A549 (cell line): ENCODE data around the gene BNC2.

Source experiments
- BHLHE40 ChIP-seq: IDR thresholded peaks from 2 replicates; pipeline ENCODE4 v1.6.1; 2012; ENCODE audit warnings: low read depth, low read length, inconsistent platforms
- CHD2 ChIP-seq: fragments of 150-350 bp; IDR thresholded peaks from 2 replicates; pipeline ENCODE4 v1.6.1; 2014; ENCODE audit warnings: low read length; ENCODE audit not compliant: partially characterized antibody
- CHD4 ChIP-seq: fragments of 200-600 bp; sonication (generic); IDR thresholded peaks from 2 replicates; pipeline ENCODE4 v1.6.1; 2016; ENCODE audit warnings: antibody characterized with exemption, mild to moderate bottlenecking, borderline replicate concordance
- JUN ChIP-seq, 2 experiments: fragments of >200 bp; sonication (Bioruptor Twin); formaldehyde crosslinking; IDR thresholded peaks; 2 replicates in 1 of 2; 3 replicates in 1 of 2; pipeline ENCODE4 v1.6.1; 2016 to 2017
- KDM5A ChIP-seq: fragments of 200-600 bp; sonication (generic); IDR thresholded peaks from 2 replicates; pipeline ENCODE4 v1.6.1; 2016; ENCODE audit warnings: antibody characterized with exemption, mild to moderate bottlenecking
- MAFK ChIP-seq: fragments of 450-650 bp; IDR thresholded peaks from 2 replicates; pipeline ENCODE4 v1.6.1; 2014; ENCODE audit not compliant: partially characterized antibody
- POLR2A ChIP-seq: IDR thresholded peaks from 2 replicates; pipeline ENCODE4 v1.6.1; 2012; ENCODE audit warnings: mild to moderate bottlenecking, low read length
- TF ChIP-seq, protein P1 (sequence below): fragments of >200 bp; sonication (Bioruptor Twin); formaldehyde crosslinking; IDR thresholded peaks from 3 replicates; pipeline ENCODE4 v1.5.1; 2016
- TF ChIP-seq, protein P2 (sequence below): IDR thresholded peaks from 2 replicates; pipeline ENCODE4 v1.6.1; 2012
- TF ChIP-seq, protein P3 (sequence below): fragments of 450-650 bp; IDR thresholded peaks from 2 replicates; pipeline ENCODE4 v1.6.1; 2014; ENCODE audit warnings: antibody characterized with exemption

DNA sequence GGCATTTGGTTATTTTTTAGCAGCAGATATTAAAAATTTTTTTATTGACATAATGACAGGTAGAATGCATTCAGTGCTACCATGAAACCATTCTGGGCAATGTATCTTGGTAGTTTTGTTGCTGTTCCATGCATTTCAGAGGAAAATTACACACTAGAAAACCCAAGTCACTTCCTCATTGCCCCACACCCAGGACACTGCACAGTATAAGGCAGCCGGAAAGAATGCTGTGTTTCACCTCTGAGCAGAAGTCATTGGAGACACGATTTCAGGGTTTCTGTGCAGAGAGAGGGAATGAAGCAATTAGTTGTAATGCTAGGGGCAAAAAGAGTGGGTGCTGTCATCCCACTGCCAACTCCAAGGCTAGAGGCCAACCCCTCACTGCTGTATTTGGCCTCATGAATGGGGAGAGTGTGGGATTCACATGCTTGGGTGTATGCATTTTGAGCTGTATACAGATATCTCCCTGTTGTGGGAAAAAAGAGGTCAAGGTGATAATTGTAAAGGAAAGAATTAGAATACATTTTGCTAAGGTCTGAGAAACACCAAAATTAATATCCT lies 290.5 kb downstream of the BNC2 start:
- TF ChIP-seq JUN (IDR thresholded peaks at IDR 0.05) (no peak), BHLHE40 (no peak), MAFK (no peak), KDM5A (no peak), POLR2A (no peak), CHD2 (no peak), CHD4 (no peak)
- TF ChIP-seq, protein P1, sequence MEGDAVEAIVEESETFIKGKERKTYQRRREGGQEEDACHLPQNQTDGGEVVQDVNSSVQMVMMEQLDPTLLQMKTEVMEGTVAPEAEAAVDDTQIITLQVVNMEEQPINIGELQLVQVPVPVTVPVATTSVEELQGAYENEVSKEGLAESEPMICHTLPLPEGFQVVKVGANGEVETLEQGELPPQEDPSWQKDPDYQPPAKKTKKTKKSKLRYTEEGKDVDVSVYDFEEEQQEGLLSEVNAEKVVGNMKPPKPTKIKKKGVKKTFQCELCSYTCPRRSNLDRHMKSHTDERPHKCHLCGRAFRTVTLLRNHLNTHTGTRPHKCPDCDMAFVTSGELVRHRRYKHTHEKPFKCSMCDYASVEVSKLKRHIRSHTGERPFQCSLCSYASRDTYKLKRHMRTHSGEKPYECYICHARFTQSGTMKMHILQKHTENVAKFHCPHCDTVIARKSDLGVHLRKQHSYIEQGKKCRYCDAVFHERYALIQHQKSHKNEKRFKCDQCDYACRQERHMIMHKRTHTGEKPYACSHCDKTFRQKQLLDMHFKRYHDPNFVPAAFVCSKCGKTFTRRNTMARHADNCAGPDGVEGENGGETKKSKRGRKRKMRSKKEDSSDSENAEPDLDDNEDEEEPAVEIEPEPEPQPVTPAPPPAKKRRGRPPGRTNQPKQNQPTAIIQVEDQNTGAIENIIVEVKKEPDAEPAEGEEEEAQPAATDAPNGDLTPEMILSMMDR: no peak
- TF ChIP-seq, protein P2, sequence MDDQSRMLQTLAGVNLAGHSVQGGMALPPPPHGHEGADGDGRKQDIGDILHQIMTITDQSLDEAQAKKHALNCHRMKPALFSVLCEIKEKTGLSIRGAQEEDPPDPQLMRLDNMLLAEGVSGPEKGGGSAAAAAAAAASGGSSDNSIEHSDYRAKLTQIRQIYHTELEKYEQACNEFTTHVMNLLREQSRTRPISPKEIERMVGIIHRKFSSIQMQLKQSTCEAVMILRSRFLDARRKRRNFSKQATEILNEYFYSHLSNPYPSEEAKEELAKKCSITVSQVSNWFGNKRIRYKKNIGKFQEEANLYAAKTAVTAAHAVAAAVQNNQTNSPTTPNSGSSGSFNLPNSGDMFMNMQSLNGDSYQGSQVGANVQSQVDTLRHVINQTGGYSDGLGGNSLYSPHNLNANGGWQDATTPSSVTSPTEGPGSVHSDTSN: no peak
- TF ChIP-seq, protein P3, sequence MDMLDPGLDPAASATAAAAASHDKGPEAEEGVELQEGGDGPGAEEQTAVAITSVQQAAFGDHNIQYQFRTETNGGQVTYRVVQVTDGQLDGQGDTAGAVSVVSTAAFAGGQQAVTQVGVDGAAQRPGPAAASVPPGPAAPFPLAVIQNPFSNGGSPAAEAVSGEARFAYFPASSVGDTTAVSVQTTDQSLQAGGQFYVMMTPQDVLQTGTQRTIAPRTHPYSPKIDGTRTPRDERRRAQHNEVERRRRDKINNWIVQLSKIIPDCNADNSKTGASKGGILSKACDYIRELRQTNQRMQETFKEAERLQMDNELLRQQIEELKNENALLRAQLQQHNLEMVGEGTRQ: no peak
